ENCODE measurements around the gene DDX24. TPM values are rescaled to one million over a fixed set of nuclear protein-coding genes. Genes with fewer than 3 reads are reported as not detected.

DDX24 gene
- polyA plus RNA-seq, 4 donors: 121 to 173 (median 163) TPM

GRCh38 chr14:94015223-94015622, 65.8 kb downstream of the DDX24 start:
- DNase-seq (ENCODE audit: low read depth in 4 of 4, low spot score in 3 of 4): no peak

GRCh38 chr14:94014382-94014781, 66.6 kb downstream of the DDX24 start:
- no peak for DNase-seq (ENCODE audit: low read depth in 4 of 4, low spot score in 3 of 4)

GRCh38 chr14:94011795-94012194, 69.2 kb downstream of the DDX24 start:
- no peak for DNase-seq (ENCODE audit: low read depth in 4 of 4, low spot score in 3 of 4)

- DNase-seq (ENCODE audit: low read depth in 4 of 4, low spot score in 3 of 4): no peak
Measured at GRCh38 chr14:94010625-94011024, 70.4 kb downstream of the DDX24 start.

GRCh38 chr14:94009767-94010166, 71.2 kb downstream of the DDX24 start:
- no peak for DNase-seq (ENCODE audit: low read depth in 4 of 4, low spot score in 3 of 4)

GRCh38 chr14:94008234-94008633, 72.8 kb downstream of the DDX24 start:
- no peak for DNase-seq (ENCODE audit: low read depth in 4 of 4, low spot score in 3 of 4)

GRCh38 chr14:94005324-94006073, 75.5 kb downstream of the DDX24 start:
- DNase-seq (ENCODE audit: low read depth in 4 of 4, low spot score in 3 of 4): no peak

GRCh38 chr14:94004015-94004414, 77.0 kb downstream of the DDX24 start:
- DNase-seq (ENCODE audit: low read depth in 4 of 4, low spot score in 3 of 4): no peak

- no peak for DNase-seq (ENCODE audit: low read depth in 4 of 4, low spot score in 3 of 4)
Measured at GRCh38 chr14:94003397-94003796, 77.6 kb downstream of the DDX24 start.

- peak in 1 of 4 donors; percentile 39 for DNase-seq (ENCODE audit: low read depth in 4 of 4, low spot score in 3 of 4)
Measured at GRCh38 chr14:94001501-94002396, 79.3 kb downstream of the DDX24 start.

GRCh38 chr14:94001016-94001415, 80.0 kb downstream of the DDX24 start:
- DNase-seq (ENCODE audit: low read depth in 4 of 4, low spot score in 3 of 4): no peak

GRCh38 chr14:94000267-94000666, 80.7 kb downstream of the DDX24 start:
- DNase-seq (ENCODE audit: low read depth in 4 of 4, low spot score in 3 of 4): no peak

- no peak for DNase-seq (ENCODE audit: low read depth in 4 of 4, low spot score in 3 of 4)
Measured at GRCh38 chr14:93999573-93999972, 81.4 kb downstream of the DDX24 start.

- no peak for DNase-seq (ENCODE audit: low read depth in 4 of 4, low spot score in 3 of 4)
Measured at GRCh38 chr14:93998871-93999403, 82.1 kb downstream of the DDX24 start.

Other genes with a start within 250 kb of the DDX24 start
- gene FAM181A, start 153.9 kb downstream of the DDX24 start, polyA plus RNA-seq (ENCODE audit: insufficient read length in 4 of 4): not detected
- under 1 TPM; 0.10 to 0.39 (median 0.33) TPM for gene ASB2, start 104.6 kb downstream of the DDX24 start, polyA plus RNA-seq (ENCODE audit: insufficient read length in 4 of 4)
- gene CCDC197, start 83.9 kb downstream of the DDX24 start, polyA plus RNA-seq (ENCODE audit: insufficient read length in 4 of 4): not detected
- 1 to 10 TPM; 2.6 to 5.0 (median 4.5) TPM for gene OTUB2, start 54.9 kb downstream of the DDX24 start, polyA plus RNA-seq (ENCODE audit: insufficient read length in 4 of 4)
- 10 to 100 TPM; 21.7 to 36.1 (median 27.0) TPM for gene IFI27L1, start 108 bp upstream of the DDX24 start, polyA plus RNA-seq (ENCODE audit: insufficient read length in 4 of 4)
- 10 to 100 TPM in 2 of 4 donors, 1 to 10 TPM in 2; 4.9 to 26.7 (median 8.2) TPM for gene IFI27, start 29.5 kb upstream of the DDX24 start, polyA plus RNA-seq (ENCODE audit: insufficient read length in 4 of 4)
- gene IFI27L2, start 48.4 kb upstream of the DDX24 start, polyA plus RNA-seq (ENCODE audit: insufficient read length in 4 of 4): 10 to 100 TPM; 22.2 to 36.9 (median 30.8) TPM
- gene PPP4R4, start 93.1 kb upstream of the DDX24 start, polyA plus RNA-seq (ENCODE audit: insufficient read length in 4 of 4): under 1 TPM; 0.12 to 0.29 (median 0.18) TPM
- gene SERPINA10, start 212.1 kb upstream of the DDX24 start, polyA plus RNA-seq (ENCODE audit: insufficient read length in 4 of 4): under 1 TPM; 0.19 to 0.29 (median 0.25) TPM
- gene SERPINA6, start 242.1 kb upstream of the DDX24 start, polyA plus RNA-seq (ENCODE audit: insufficient read length in 4 of 4): 1 to 10 TPM; 1.4 to 7.3 (median 3.9) TPM